ENCODE results near the gene TYRO3. TPM values are rescaled to one million over a fixed set of nuclear protein-coding genes. Genes with fewer than 3 reads are reported as not detected.

TYRO3 gene
- total RNA-seq (1 to 10 TPM; 1.2 to 6.3 (median 3.2) TPM), polyA plus RNA-seq (1 to 10 TPM; 2.7 to 9.6 TPM)
- long read RNA-seq, donor 1, full-length matches to known transcripts, result 3 of 4 reads
- long read RNA-seq, donor 1, partial matches to known transcripts, result 1 of 4 reads
- long read RNA-seq, donor 1, other reads (novel, unspliced or antisense), result 0 of 4 reads
- long read RNA-seq, donor 2, full-length matches to known transcripts, result 2 of 8 reads
- long read RNA-seq, donor 2, partial matches to known transcripts, result 3 of 8 reads
- long read RNA-seq, donor 2, other reads (novel, unspliced or antisense), result 3 of 8 reads
- long read RNA-seq, donor 3, full-length matches to known transcripts, result 1 of 5 reads
- long read RNA-seq, donor 3, partial matches to known transcripts, result 3 of 5 reads
- long read RNA-seq, donor 3, other reads (novel, unspliced or antisense), result 1 of 5 reads

DNA sequence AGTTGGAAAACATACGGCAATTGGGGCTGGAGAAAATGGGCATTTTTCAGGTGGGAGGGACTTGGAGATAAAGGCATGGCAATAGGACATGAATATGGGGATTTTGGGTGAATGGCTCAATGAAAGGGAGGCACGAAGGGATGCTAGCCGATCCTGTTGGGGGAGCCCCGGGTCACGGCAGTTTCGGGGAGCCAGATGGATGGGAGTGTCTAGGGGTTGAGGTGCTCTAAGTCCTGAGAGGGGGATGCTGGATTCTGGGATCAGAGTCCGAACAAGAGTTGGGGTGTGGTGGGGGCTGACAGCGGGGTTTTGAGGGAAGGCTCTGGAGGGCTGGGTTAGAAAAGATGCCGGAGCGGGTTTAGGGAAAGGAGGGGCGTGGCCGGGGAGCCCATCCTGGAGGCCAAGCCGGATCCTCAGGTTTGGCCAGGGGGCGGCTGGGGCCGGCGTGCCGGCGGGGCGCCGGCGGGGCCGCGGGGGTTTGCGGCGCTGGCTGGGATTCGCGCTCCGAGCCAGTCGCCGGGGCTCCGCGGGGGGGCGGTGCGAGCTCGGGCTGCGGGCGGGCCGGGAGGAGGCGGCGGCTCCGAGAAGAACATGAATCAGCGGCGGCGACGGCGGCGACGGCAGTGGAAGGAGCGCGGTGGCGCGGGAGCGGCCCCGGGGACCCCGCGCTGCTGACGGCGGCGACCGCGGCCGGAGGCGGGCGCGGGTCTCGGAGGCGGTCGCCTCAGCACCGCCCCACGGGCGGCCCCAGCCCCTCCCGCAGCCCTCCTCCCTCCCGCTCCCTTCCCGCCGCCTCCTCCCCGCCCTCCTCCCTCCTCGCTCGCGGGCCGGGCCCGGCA is at the start of gene TYRO3:
Gene TYRO3, plus strand, starts transcription at position 813 of the 839 bp plus-strand sequence. CDS start 46 bp downstream, outside the sequence.
- Histone ChIP-seq H3K4me1 (peaks cover 6 to 63% (median 29%) of the 10 kb centered on the region in 9 donors), H3K27ac (peak within 1 kb of the TSS in 6 of 10 donors; percentile 34 to 78 (median 50)), H3K9me3 (no peaks in the 10 kb centered on the region), H3K27me3 (peaks cover 0 to 16% (median 0%) of the 10 kb centered on the region in 7 donors), H3K4me3 (peak within 1 kb of the TSS; percentile 32 to 74 (median 58)), H3K36me3 (no peaks in the 10 kb centered on the region)
- intact Hi-C loops (cut with DNase I), result loop anchor here in 6 of 10 donors (2.0 to 10.0 kb wide), 4 partner anchors 26 to 256 kb away; partner anchors contain the start of gene ITPKA (in 1 of the 6)
- ATAC-seq, result peak in 6 of 8 donors; percentile 51 to 82 (median 54)
- WGBS, 2 donors, result 1 to 2% methylated on average over 49 to 80 of the region's 81 CpGs
- TF ChIP-seq, protein P1, sequence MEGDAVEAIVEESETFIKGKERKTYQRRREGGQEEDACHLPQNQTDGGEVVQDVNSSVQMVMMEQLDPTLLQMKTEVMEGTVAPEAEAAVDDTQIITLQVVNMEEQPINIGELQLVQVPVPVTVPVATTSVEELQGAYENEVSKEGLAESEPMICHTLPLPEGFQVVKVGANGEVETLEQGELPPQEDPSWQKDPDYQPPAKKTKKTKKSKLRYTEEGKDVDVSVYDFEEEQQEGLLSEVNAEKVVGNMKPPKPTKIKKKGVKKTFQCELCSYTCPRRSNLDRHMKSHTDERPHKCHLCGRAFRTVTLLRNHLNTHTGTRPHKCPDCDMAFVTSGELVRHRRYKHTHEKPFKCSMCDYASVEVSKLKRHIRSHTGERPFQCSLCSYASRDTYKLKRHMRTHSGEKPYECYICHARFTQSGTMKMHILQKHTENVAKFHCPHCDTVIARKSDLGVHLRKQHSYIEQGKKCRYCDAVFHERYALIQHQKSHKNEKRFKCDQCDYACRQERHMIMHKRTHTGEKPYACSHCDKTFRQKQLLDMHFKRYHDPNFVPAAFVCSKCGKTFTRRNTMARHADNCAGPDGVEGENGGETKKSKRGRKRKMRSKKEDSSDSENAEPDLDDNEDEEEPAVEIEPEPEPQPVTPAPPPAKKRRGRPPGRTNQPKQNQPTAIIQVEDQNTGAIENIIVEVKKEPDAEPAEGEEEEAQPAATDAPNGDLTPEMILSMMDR (IDR thresholded peaks at IDR 0.05), result no peak
- DNase-seq, result peak in 1 of 2 donors; percentile 66

DNA sequence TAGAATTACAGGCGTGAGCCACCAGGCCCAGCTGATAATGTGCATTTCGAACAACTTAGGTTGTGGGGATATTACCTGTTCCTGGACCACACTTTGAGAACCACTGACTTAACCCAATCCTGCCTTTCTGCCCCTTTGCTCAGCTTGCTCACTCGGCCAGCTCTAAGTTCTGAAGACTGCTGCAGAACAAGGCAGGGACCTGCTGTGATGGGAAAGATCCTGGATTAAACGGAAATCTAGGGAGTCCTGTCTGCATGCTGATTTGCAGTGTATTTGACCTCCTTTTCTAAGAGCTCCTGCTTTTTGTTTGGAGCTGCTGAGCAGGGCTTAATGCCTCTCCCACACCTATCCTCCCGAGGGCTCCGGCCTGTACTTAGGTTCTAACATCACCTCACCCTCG is 48.3 kb upstream of the TYRO3 start:
- intact Hi-C loops (cut with DNase I), result no loop called here
- no peaks in the 10 kb centered on the region for H3K9me3 ChIP-seq
- no peaks in the 10 kb centered on the region for H3K36me3 ChIP-seq
- WGBS, 2 donors, result 81 to 84% methylated on average over 7 of the region's 7 CpGs
- no peak for DNase-seq
- peaks cover 16 to 49% (median 32%) of the 10 kb centered on the region in 7 donors for H3K27me3 ChIP-seq
- H3K4me3 ChIP-seq, result no peak overlapping the region
- H3K4me1 ChIP-seq, result peaks cover 8 to 29% (median 27%) of the 10 kb centered on the region in 9 donors
- no peak for ATAC-seq
- TF ChIP-seq, protein P1 (IDR thresholded peaks at IDR 0.05), result no peak
- no peak overlapping the region for H3K27ac ChIP-seq

DNA sequence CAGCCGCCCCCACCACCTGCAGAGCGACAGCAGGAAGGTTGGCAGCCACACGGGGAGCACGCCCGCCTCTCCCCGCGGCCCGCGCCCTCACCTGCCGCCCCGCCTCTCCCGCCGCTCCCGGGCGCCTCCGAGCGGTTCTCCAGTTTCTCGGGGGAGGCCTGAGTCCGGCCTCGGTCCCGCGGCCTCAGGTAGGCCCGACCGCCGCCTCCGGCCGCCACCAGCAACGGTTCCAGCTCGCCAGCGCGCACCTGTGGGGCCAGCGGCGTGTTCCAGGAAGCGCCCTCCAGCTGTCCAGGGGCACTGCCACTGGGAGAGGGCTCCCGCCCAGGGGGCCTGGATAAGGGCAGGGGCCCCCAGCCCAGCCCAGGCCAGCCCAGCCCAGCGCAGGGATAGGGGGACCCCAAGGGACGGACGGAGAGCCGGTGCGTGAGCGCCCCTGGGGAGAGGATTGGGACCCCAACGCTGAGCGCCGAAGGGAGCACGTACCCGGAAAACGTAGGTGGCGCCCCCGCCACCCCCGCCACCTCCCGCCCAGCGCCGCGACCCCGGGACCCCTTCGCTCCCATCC is 47.6 kb upstream of the TYRO3 start:
- Histone ChIP-seq H3K4me3 (peak overlapping the region in 6 of 10 donors; percentile 22 to 51 (median 42)), H3K36me3 (no peaks in the 10 kb centered on the region), H3K9me3 (no peaks in the 10 kb centered on the region), H3K27me3 (peaks cover 16 to 49% (median 32%) of the 10 kb centered on the region in 7 donors), H3K27ac (no peak overlapping the region), H3K4me1 (peaks cover 8 to 29% (median 27%) of the 10 kb centered on the region in 9 donors)
- TF ChIP-seq, protein P1 (IDR thresholded peaks at IDR 0.05), result no peak
- intact Hi-C loops (cut with DNase I), result no loop called here
- no peak for ATAC-seq
- DNase-seq, result no peak
- 11 to 15% methylated on average over 37 to 56 of the region's 56 CpGs for WGBS, 2 donors

Data from heart right ventricle (tissue), 16 donors.